ENCODE measurements around the gene MBOAT2. TPM values are rescaled to one million over a fixed set of nuclear protein-coding genes. Genes with fewer than 3 reads are reported as not detected.

The MBOAT2 gene
- total RNA-seq, 6 donors from 2014 or later, result 18.8 to 39.2 (median 24.1) TPM

DNA sequence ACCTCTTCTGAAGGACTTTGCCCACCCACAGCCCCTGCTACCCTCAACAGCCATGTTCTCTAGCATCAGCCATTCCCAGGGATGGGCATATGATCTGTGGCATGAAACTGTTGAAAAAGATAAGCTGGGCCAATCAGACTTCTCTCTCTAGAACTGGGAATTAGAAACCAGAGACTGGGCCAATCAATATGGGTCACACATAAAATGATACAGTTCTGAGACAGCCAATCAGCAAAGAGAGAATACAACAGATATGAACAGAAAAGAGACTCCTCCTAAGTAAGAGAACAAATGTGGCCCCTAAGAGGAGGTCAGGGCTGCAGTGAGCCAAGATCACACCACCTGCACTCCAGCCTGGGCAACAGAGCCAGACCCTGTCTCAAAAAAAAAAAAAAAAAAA lies 168.2 kb downstream of the MBOAT2 start:
- H3K4me1 ChIP-seq, result peaks cover 31 to 48% (median 34%) of the 10 kb centered on the region in 4 donors
- ATAC-seq (ENCODE audit: low FRiP score in 2 of 2), result no peak
- TF ChIP-seq EP300 (IDR thresholded peaks at IDR 0.05) (no peak), CTCF (IDR thresholded peaks at IDR 0.05) (no peak), POLR2AphosphoS5 (IDR thresholded peaks at IDR 0.05) (no peak), POLR2A (IDR thresholded peaks at IDR 0.05) (no peak)

DNA sequence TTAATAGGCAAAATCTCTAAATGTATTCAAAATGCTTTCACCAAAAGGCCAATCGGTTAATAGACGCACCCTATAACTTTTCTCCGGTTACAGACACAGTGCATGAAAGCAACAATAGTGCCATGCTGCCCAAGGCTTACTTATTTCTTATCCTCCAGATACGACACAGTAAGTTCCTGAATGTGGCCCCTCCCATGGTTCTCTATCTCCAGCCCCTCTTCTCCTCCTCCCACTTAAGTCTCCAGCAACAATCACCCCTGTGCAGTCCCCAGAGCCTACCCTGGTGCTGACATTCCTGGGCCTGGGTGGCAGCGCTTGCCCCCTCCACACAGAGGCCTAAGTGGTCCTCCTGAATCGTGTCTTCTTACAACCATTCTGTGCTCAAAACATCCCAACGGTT lies 169.6 kb downstream of the MBOAT2 start:
- Histone ChIP-seq H3K4me3 (no peak overlapping the region), H3K27ac (no peak overlapping the region), H3K9me3 (no peaks in the 10 kb centered on the region), H3K36me3 (no peaks in the 10 kb centered on the region), H3K4me1 (peaks cover 31 to 48% (median 34%) of the 10 kb centered on the region in 4 donors), H3K27me3 (no peaks in the 10 kb centered on the region)
- TF ChIP-seq POLR2A (IDR thresholded peaks at IDR 0.05), result no peak
- TF ChIP-seq CTCF (IDR thresholded peaks at IDR 0.05), result no peak
- TF ChIP-seq POLR2AphosphoS5 (IDR thresholded peaks at IDR 0.05), result no peak
- DNase-seq (no peak), ATAC-seq (ENCODE audit: low FRiP score in 2 of 2) (no peak)
- 91 to 93% methylated on average over 7 of the region's 7 CpGs for WGBS, 2 donors

More for the DNA sequence above, 168.2 kb downstream of the MBOAT2 start:
- H3K27me3 ChIP-seq, result no peaks in the 10 kb centered on the region
- H3K4me3 ChIP-seq, result peak overlapping the region in 1 of 4 donors; percentile 88
- no peaks in the 10 kb centered on the region for H3K9me3 ChIP-seq
- H3K36me3 ChIP-seq, result no peaks in the 10 kb centered on the region
- DNase-seq, result no peak
- no peak overlapping the region for H3K27ac ChIP-seq

DNA sequence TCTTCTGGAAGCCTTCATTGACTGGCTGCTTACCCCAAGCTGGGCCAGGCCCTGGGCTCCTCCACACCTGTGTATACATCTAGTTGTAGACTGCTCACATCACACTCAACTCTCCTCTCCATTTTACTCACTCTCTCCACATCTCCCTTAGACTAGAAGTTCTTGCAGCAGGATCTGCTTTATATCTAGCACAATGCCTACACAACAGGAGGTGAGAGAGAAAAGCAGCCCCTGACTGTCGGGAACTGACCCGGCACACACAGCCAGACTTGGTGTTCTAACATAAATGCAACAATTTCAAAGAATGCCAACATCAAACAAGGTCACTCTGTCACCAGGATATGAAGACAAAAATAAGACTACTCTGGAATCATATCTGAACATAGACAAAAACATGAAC lies 172.0 kb downstream of the MBOAT2 start:
- Histone ChIP-seq H3K27ac (no peak overlapping the region), H3K36me3 (no peaks in the 10 kb centered on the region), H3K4me3 (no peak overlapping the region), H3K27me3 (no peaks in the 10 kb centered on the region), H3K9me3 (no peaks in the 10 kb centered on the region), H3K4me1 (peaks cover 27 to 41% (median 30%) of the 10 kb centered on the region in 4 donors)
- WGBS, 2 donors, result 89 to 98% methylated on average over 2 of the region's 2 CpGs
- DNase-seq, result no peak
- TF ChIP-seq CTCF (IDR thresholded peaks at IDR 0.05) (no peak), POLR2AphosphoS5 (IDR thresholded peaks at IDR 0.05) (no peak), POLR2A (IDR thresholded peaks at IDR 0.05) (no peak), EP300 (IDR thresholded peaks at IDR 0.05) (no peak)
- ATAC-seq (ENCODE audit: low FRiP score in 2 of 2), result no peak

DNA sequence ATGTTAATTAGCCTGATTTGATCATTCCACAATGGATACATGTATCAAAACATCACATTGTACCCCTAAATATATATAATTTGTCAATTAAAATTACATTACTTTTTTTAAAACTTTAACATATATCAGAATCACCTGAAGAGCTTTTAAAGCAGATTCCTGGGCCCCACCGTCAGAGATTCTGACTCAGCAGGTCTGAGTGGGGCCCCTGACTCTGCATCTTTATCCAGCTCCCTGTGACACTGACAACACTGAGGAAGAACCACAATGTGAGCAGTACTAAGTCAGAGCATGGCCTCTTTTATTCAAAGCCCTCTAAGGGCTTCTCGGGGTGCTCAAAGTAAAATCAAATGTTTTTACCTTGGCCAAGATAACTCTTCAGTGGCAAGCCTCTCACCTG lies 175.8 kb downstream of the MBOAT2 start:
- Histone ChIP-seq H3K4me1 (peaks cover 3 to 15% (median 5%) of the 10 kb centered on the region in 4 donors), H3K27ac (no peak overlapping the region), H3K36me3 (peaks cover 0 to 21% (median 12%) of the 10 kb centered on the region in 4 donors), H3K27me3 (no peaks in the 10 kb centered on the region), H3K4me3 (no peak overlapping the region), H3K9me3 (no peaks in the 10 kb centered on the region)
- WGBS, 2 donors, result 88 to 92% methylated on average over 2 of the region's 2 CpGs
- DNase-seq (no peak), ATAC-seq (ENCODE audit: low FRiP score in 2 of 2) (no peak)
- TF ChIP-seq POLR2A (IDR thresholded peaks at IDR 0.05) (no peak), POLR2AphosphoS5 (IDR thresholded peaks at IDR 0.05) (no peak), EP300 (IDR thresholded peaks at IDR 0.05) (no peak), CTCF (IDR thresholded peaks at IDR 0.05) (no peak)

DNA sequence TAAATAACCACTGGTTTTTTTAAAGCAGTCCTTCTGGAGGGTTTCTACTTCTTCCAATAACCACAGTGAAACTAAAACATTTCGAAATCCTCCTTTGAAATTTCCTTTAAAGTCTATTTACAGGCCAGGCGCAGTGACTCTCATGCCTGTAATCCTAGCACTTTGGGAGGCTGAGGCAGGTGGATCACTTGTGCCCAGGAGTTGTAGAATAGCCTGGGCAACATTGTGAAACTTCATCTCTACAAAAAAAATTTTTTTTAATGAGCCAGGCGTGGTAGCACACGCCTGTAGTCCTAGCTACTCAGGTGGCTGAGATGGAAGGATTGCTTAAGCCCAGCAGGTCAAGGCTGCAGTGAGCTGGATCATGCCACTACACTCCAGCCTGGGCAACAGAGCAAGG lies 181.3 kb downstream of the MBOAT2 start:
- 48 to 58% methylated on average over 4 of the region's 4 CpGs for WGBS, 2 donors
- Histone ChIP-seq H3K9me3 (no peaks in the 10 kb centered on the region), H3K27ac (peak overlapping the region; percentile 31 to 56 (median 35)), H3K27me3 (no peaks in the 10 kb centered on the region), H3K4me1 (peaks cover 9 to 22% (median 18%) of the 10 kb centered on the region in 4 donors), H3K4me3 (no peak overlapping the region), H3K36me3 (peaks cover 5 to 39% (median 16%) of the 10 kb centered on the region in 4 donors)
- peak; percentile 54 to 90 for ATAC-seq (ENCODE audit: low FRiP score in 2 of 2)
- DNase-seq, result peak in 1 of 2 donors; percentile 71
- TF ChIP-seq CTCF (IDR thresholded peaks at IDR 0.05) (no peak), EP300 (IDR thresholded peaks at IDR 0.05) (no peak), POLR2A (IDR thresholded peaks at IDR 0.05) (no peak), POLR2AphosphoS5 (IDR thresholded peaks at IDR 0.05) (no peak)
